Urinary bladder (tissue), 4 donors: ENCODE measurements around the gene PERM1. TPM values are rescaled to one million over a fixed set of nuclear protein-coding genes. Genes with fewer than 3 reads are reported as not detected.
A peak's percentile ranks its signal among the peaks of the same experiment; 100 is the strongest.
"Not testable (repeated sequence)": the region's sequence is repeated elsewhere in the genome, so short reads cannot be mapped to it uniquely, and the experiment has no call there.

Source experiments
- DNase-seq: peaks from one replicate; pipeline ENCODE4 v3.0.0-alpha.2; 2015; ENCODE audit errors: extremely low spot score
- H3K27ac ChIP-seq: one replicate; pipeline ENCODE4 v1.5.1; 2013; ENCODE audit warnings: low read depth, mild to moderate bottlenecking, moderate library complexity
- H3K36me3 ChIP-seq: one replicate; pipeline ENCODE4 v1.6.1; 2013; ENCODE audit warnings: mild to moderate bottlenecking, moderate library complexity; ENCODE audit not compliant: insufficient read depth
- H3K4me1 ChIP-seq: one replicate; pipeline ENCODE4 v1.6.1; 2013; ENCODE audit warnings: mild to moderate bottlenecking, moderate library complexity; ENCODE audit not compliant: insufficient read depth
- H3K4me3 ChIP-seq: one replicate; pipeline ENCODE4 v1.5.1; 2013; ENCODE audit warnings: low read depth, low read length
- WGBS: extraction: QIAGEN DNeasy Blood & Tissue Kit; methylation state at CpG from one replicate; pipeline ENCODE4 v1.1.7; 2013; 5-methylcytosine and 5-hydroxymethylcytosine counted together
- polyA plus RNA-seq: library from polyadenylated mRNA; stranded (reverse); fragments of 200-250 nt; gene quantifications from one replicate; pipeline ENCODE4 v1.2.3, GENCODE V29; 2013
- total RNA-seq: library from RNA; depleted of rRNA; stranded (reverse); fragments of >200 nt; gene quantifications from one replicate; pipeline ENCODE4 v1.2.3, GENCODE V29; 2014
- donor health status: healthy with polysubstance abuse.
- donor health status: healthy.

PERM1 gene
- total and polyA plus RNA-seq, 2 donors, result 0.32 to 0.73 TPM

- H3K36me3 ChIP-seq, result no peaks in the 10 kb centered on the region
- no peak overlapping the region for H3K27ac ChIP-seq
- DNase-seq, result no peak
- H3K4me3 ChIP-seq, result peak overlapping the region; percentile 80
- 31% methylated on average over 33 of the region's 33 CpGs for WGBS
- H3K4me1 ChIP-seq, result no peaks in the 10 kb centered on the region
Observed at GRCh38 chr1:1021010-1021919, 39.4 kb upstream of the PERM1 start.

GRCh38 chr1:1020415-1021009 lies 38.6 kb upstream of the PERM1 start:
- Histone ChIP-seq H3K4me1 (no peaks in the 10 kb centered on the region), H3K27ac (peak overlapping the region; percentile 69), H3K36me3 (no peaks in the 10 kb centered on the region), H3K4me3 (peak overlapping the region; percentile 80)
- WGBS, result under 1% methylated on average over 59 of the region's 59 CpGs
- no peak for DNase-seq

- Histone ChIP-seq H3K36me3 (no peaks in the 10 kb centered on the region), H3K4me1 (no peaks in the 10 kb centered on the region), H3K27ac (peak within 1 kb of the TSS; percentile 76), H3K4me3 (peak within 1 kb of the TSS; percentile 80)
- under 1% methylated on average over 43 of the region's 58 CpGs for WGBS
- DNase-seq, result no peak
Observed at GRCh38 chr1:1020000-1020404, 38.1 kb upstream of the PERM1 start, which contains the start of gene AGRN. Gene AGRN (plus strand): TSS chr1:1020120. CDS start chr1:1020173, 53 bp downstream.

- Histone ChIP-seq H3K36me3 (no peaks in the 10 kb centered on the region), H3K4me3 (peak overlapping the region; percentile 80), H3K4me1 (no peaks in the 10 kb centered on the region), H3K27ac (peak overlapping the region; percentile 76)
- DNase-seq, result no peak
- 2% methylated on average over 66 of the region's 91 CpGs for WGBS
Observed at GRCh38 chr1:1019122-1019999, 37.5 kb upstream of the PERM1 start.

GRCh38 chr1:1018321-1018685 lies 36.4 kb upstream of the PERM1 start:
- not testable (repeated sequence) for H3K36me3 ChIP-seq, H3K27ac ChIP-seq, H3K4me3 ChIP-seq, H3K4me1 ChIP-seq, DNase-seq
- 93% methylated on average over 26 of the region's 26 CpGs for WGBS

- not testable (repeated sequence) for H3K4me1 ChIP-seq, H3K36me3 ChIP-seq, DNase-seq, H3K4me3 ChIP-seq, H3K27ac ChIP-seq
- 74% methylated on average over 17 of the region's 17 CpGs for WGBS
Observed at GRCh38 chr1:1017397-1018320, 35.8 kb upstream of the PERM1 start.

- no peak for DNase-seq
- no peaks in the 10 kb centered on the region for H3K4me1 ChIP-seq
- 79% methylated on average over 20 of the region's 20 CpGs for WGBS
- H3K36me3 ChIP-seq, result no peaks in the 10 kb centered on the region
- no peak overlapping the region for H3K27ac ChIP-seq
- H3K4me3 ChIP-seq, result no peak overlapping the region
Observed at GRCh38 chr1:1014799-1015681, 33.1 kb upstream of the PERM1 start.

GRCh38 chr1:1013922-1014648 lies 32.2 kb upstream of the PERM1 start:
- Histone ChIP-seq H3K36me3 (no peaks in the 10 kb centered on the region), H3K27ac (peak overlapping the region; percentile 14), H3K4me3 (peak overlapping the region; percentile 37), H3K4me1 (no peaks in the 10 kb centered on the region)
- no peak for DNase-seq
- 56% methylated on average over 41 of the region's 41 CpGs for WGBS

- Histone ChIP-seq H3K27ac (peak within 1 kb of the TSS; percentile 62), H3K4me3 (peak within 1 kb of the TSS; percentile 37), H3K4me1 (no peaks in the 10 kb centered on the region), H3K36me3 (no peaks in the 10 kb centered on the region)
- WGBS, result 6% methylated on average over 30 of the region's 30 CpGs
- no peak for DNase-seq
Observed at GRCh38 chr1:1013105-1013921, 31.4 kb upstream of the PERM1 start, which contains the start of gene ISG15. Gene ISG15 (plus strand): TSS chr1:1013497. CDS start chr1:1013574, 77 bp downstream.

- H3K36me3 ChIP-seq, H3K27ac ChIP-seq, H3K4me1 ChIP-seq, DNase-seq: not testable (repeated sequence)
- 64% methylated on average over 13 of the region's 13 CpGs for WGBS
- peak overlapping the region; percentile 37 for H3K4me3 ChIP-seq
Observed at GRCh38 chr1:1012736-1013104, 30.8 kb upstream of the PERM1 start.
